Stimulated activated naive CD8-positive, alpha-beta T cell treated with anti-CD3 and anti-CD28 coated beads, Interleukin-15, Interleukin-2, amounts not matched to agents 100 U/mL and 50 U/mL, for 24 hours (primary cell): ENCODE data around the gene CETN3.

ENCODE experiments used
- ATAC-seq: fragments of 150-1000 bp; cut with Tn5 transposase; one replicate; pipeline ENCODE4 v1.10.0; 2021
- DNase-seq: peaks from one replicate; pipeline ENCODE4 v3.0.0; 2021

The CETN3 gene

DNA sequence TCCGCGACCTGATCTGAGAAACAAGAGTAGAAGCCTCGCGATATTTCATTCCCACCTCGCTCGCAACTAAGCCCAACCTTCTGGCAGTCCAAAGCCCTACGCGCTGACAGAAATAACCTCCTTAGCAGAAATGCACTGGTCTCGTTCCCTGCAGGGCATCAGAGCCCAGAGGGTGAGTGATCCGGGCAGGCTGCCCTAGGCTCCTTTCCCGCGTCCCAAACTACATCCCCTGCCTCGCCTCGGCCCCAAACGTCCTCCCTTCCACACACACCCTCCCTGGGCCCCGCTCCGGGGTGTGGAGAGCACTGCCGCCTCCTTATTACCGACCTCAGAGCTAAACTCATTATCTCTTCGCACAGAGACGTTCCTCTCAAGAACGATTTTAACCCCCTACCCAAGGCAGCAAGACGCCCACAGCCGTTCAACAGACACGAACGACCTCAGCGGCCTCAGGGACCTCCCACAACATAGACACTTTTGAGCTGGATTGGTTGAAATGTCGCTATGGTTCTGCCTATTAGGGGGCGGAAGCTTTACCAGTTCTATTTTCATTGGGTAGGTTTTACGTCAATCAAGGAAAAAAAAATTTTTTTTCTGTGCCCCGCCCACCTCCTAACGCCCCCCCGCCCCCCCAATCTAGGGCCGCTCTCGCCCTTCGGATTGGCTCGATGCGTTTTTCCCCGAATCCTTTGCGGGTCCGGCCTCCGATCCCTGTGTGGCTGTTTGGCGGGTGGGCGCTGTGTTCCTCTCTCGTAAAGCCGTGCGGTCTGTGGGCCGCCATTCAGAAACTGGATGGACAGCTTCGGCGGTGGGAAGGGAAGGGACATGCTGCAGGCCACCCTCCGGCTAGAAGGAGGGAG is at the start of gene CETN3:
CETN3 (minus strand) TSS at position 439 of the 860 bp plus-strand sequence; CDS start at position 344, 95 bp downstream.
- ATAC-seq (peak; percentile 95), DNase-seq (peak; percentile 89)

DNA sequence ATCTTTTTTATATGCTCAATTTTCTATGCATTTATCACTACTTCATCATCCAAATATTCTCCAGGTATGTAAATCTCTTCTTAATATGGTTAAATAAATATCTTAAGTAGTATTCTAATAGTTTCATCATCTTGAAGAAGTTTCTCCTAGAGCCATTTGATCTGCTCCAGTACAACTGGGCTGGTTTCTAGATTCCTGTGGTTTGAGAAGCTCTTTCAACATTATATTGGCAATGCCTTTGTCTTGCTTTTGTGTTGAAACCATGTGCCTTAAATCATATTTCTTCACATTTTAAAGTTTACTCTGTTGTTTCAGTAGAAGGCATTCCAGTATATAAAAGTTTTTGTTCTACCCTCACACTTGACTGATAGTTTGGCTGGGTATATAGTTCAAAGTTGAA is 37.4 kb upstream of the CETN3 start:
- no peak for DNase-seq
- no peak for ATAC-seq

DNA sequence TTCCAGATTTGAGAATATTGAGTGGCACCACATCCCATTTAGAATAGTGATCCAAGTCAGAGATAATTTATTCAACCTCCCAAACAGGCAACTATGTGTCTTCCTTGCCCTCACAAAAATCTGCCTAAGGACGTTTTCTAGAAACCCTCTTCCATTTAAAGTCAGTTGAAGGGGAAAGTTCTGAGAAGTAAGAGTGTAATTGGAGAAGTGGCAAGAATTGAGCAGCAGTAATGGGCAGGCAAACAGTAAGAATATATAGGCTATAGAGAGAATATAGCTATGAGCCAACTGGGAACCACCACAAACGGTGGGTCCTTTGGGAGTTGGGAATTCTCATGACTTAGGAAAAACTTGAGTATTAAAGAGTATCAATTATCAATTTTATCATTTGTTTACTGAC is 31.1 kb upstream of the CETN3 start:
- ATAC-seq = no peak
- DNase-seq = no peak

DNA sequence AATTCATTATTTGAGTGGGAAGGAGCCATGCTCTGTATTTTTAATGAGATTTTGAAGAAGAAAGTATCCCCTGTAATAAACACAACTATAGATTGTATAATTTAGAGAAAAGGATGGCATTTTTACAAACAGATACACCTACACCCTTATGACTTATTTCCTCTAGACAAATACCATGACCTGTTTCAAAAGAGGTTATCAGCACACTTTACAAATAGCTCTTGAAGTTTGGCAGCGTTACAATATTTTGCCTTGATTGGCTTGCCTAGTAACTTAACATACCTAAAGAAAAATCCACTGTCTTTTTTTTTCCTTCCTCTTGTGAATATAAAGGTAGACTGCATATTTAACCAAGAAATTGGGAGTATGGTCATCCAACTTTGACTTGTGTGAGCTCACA is 28.5 kb upstream of the CETN3 start:
- ATAC-seq = no peak
- no peak for DNase-seq

DNA sequence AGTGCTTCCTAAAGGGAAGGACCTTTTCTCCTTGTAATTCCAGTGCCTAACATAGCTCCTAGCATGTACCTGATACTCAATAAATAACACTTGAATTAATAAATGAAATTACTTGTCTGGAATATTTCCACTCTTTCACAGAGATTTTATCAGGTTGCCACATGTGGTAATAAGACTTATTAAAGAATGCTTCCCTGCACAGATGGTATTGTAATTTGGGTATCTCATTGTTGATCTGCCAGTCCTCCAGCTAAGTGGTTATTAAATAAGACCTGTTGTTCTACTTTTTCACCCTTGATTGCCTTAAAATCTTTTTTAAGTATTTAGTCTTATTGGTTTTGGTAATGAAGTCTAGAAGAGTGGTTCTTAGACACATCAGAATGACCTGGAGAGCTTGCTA is 28.1 kb upstream of the CETN3 start:
- no peak for ATAC-seq
- DNase-seq = no peak

DNA sequence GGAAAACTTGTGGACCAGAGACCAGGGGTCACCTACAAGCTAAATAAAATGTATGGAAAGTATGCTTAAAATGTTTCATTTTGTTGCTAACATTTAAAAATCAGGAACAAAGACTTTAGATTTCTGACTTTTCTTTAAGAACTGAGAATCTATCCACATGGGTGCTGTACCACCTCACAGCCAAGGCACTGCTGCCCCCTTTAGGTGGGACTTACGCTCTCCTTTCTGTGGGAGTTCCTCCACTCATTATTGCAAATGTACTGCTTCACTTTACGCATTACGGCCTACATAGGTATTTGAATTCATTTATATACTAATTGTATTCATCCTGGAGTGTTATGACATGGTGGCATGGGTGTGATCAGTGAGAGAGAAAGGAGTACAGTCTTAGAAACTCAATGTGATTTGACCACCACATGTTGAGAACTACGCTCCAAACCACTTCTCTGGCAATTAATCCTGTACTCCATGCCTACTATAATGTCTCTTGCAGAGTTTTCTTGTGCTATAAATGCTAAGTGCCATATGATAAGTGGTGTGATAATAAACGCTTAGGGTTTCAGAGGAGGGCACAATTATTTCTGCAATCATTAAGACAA is 24.7 kb upstream of the CETN3 start:
- DNase-seq (peak; percentile 59), ATAC-seq (no peak)

DNA sequence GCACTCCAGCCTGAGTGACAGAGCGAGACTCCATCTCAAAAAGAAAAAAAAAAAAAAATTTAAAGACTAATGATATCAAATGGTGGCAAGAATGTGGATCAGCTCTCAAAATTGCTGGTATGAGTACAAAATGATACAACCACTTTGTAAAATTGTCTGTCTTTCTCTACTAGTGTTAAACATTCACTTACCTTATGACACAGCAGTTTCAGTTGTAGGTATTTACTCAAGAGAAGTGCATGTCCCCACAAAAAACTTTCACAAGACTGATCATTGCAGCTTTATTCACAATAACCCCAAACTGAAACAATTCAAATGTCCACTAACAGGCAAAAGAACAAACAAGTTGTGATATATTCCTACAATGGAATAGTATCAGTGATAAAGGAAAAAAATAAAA is 14.7 kb upstream of the CETN3 start:
- no peak for DNase-seq
- no peak for ATAC-seq

DNA sequence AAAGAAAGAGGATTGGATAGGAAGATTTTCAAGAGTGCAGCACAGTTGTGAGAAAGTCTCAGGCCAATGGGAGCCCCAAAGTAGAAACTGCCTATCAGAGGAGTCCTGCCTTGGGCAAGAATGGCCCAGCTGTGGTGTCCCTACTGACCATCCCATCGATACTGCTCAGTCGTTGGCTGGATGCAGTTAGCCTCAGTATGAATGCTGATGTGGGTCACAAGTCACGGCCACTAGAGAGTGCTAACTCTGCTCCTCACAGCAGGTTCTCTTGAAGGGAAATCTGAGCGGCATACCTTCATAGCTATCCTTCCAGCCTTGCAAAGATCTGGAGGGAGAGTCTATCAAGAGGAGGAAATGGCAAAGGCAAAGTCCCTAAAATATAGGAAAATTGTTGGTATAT is 11.6 kb upstream of the CETN3 start:
- DNase-seq = no peak

DNA sequence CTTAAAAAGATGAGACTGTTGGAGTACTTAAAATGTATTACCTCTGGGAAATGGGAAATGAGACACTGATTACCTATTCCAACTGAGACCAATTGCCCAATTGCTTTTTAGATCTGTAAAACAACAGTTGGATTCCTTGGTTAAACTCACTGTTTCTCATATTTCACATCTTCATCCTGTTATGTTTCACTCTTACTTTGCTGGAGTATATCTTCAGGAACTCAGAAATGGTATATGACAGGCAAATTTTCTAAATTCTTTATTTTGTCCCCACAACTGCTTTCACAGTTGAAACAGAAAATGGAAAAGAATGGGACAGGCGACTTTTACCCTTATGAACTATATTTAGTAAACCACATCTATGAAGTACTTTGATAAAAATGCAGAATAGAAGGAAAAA is 8.7 kb upstream of the CETN3 start:
- DNase-seq = no peak
- no peak for ATAC-seq

More for the DNA sequence above, 11.6 kb upstream of the CETN3 start:
- no peak for ATAC-seq

DNA sequence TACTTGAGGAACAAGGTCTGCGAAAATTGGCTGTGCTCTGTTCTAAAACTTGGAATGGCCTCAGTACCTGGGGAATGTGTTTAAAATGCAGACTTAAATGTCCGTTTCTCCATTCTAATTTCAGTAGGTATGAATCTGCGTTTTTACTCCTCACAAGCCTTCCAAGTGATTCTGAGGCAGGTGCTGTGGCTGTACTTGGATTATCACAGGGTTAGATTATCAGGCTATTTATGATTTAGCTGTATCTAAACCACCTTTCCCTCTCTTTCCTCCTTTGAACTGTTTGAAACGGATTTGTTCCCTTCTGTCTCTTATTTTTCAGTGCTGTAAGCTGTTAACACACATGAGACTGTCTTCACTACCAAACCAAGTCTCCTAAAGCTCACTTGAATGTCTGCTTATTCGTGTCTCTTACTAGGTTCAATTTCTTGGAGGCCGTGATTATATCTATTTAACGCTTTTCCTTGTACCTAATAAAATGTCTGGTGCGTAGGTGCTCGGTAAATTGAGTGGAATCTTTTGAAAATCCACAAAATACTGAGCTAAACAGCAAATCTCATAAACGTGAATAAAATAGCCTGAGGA is 714 bp upstream of the CETN3 start:
- DNase-seq (no peak), ATAC-seq (no peak)

DNA sequence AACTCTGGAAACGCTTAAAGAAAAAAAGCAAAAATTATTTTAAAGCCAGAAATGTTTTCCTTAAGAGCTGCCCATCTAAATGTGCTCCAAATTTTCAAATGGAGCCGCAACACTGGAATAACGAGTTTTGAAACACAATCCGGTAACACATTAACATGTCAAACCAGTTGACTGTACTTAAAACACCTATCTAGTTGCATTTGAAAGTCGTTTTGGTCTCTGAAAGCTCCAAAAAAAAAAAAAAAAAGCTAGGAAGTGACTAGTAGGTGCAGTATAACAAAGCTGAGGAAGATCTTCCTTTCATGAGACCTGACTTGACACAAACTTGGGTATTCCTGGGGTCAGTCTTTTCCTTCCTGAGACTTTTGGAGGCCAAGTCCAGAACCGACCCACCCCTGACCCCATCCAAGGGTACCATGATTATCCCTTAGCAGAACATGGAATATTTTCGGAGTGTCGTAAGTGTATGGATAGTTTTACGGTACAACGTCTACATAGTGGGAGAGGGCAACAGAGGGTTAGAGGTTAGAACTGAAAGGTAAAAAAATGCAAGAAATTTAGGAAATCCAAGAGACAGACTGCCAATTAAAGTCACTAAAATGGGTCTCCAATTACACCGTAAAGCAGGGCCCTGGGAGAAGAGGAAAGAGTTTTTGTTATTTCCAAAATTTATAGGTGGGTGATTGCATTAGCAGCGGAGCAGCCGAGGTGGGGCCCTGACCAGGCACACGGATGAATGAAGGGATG is 812 bp downstream of the CETN3 start:
- no peak for ATAC-seq
- DNase-seq = no peak

DNA sequence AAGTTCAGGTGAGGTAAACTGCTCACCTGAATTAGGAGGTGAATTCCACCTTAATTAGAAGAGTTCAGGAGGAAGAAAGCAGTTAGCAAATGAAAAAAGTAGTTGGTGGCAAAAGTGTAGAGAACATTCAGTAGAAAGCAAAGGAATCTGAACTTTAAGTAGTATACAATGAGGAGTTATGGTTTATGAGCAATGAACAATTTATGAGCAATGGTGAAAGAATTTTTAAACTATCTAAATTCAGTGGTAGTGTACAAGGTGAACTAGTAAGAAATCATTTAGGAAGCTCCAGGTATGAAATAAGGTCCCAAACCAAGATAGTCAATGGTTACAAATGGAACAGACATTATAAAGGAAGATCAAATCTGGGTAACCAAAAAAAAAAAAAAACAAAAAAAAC is 3.1 kb downstream of the CETN3 start:
- DNase-seq = no peak
- ATAC-seq = no peak

DNA sequence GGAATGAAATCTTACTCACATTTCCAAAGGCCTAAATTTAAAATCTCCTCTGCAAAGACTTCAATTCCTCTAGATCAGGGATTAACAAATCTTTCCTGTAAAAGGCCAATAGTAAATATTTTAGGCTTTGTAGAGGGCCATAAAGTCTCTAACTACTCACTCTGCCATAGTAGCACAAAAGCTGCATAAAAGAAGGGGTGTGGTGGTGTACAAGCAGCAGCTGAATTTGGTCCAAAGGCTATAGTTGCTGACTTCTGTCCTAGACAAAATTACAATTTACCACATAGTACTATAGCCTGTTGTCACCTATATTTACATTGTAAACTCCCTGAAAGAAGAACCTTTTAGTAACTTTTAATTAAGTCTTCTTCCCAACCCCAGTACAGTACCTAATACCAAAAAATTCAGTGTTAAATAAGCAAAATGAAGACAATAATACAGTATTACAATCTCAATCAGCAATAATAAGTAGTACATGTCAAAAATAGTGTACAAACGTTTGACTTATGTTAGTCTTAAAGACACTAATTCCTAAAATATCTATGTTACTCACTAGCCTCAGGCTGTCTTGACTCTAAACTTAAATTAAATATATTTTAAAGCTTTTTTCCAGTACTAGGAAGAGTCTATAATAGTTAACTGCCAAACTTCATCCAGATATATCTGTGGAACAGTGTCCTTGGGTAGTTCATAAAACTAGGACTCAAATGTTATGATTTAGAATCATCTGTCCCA is 6.9 kb downstream of the CETN3 start:
- DNase-seq = no peak
- no peak for ATAC-seq

DNA sequence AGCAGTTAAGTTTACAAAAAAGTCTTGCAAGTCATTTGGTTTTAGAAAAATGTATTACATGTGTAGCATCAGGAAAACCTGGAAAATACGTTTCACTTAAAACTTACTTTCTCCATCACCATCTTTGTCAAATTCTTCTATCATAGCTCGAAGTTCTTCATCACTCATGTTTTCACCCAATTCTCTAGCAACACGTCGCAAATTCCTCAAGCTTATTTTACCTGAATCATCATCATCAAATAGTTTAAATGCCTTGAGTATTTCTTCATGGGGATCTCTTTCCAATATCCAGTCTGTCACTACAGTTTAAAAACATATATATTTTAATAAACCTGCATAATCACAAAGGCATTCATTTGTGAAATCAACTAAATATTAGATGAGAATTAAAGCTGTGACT is 10.3 kb downstream of the CETN3 start:
- DNase-seq (no peak), ATAC-seq (no peak)

DNA sequence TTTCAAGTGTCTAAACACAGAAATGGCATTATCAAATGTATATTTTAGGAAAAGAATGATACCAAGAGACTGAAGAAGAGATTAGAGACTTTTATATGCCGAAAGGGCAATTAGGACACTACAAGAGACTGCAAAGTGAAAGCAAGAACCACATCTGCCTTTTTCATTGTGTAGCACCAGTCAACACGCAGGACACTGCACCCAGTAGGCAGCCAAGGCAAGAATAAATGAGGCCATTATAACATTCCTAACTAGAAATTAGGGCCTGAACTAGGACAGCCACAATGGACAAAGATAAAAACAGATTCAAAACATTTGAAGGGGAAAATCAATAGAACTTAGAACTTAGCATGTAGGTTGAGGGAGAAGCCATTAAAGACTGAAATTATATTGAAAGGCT is 10.8 kb downstream of the CETN3 start:
- DNase-seq (no peak), ATAC-seq (no peak)

DNA sequence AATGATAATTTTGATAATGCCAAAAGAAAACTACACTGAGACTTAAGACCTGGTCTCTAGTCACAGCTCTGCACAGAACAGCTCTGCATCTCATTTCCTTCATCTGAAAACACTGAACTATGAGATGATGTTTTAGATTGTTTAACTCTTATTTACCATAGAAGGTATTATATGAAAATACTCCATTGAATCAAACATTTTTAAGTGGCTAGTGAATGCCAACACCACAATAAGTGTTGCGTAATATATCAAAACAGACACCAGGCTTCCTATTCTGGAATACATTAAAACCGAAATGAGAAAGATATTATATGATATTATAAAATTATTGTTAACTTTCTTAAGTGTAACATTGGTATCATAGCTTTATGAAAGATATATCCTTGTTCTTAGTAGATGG is 14.6 kb downstream of the CETN3 start:
- no peak for DNase-seq
- no peak for ATAC-seq

DNA sequence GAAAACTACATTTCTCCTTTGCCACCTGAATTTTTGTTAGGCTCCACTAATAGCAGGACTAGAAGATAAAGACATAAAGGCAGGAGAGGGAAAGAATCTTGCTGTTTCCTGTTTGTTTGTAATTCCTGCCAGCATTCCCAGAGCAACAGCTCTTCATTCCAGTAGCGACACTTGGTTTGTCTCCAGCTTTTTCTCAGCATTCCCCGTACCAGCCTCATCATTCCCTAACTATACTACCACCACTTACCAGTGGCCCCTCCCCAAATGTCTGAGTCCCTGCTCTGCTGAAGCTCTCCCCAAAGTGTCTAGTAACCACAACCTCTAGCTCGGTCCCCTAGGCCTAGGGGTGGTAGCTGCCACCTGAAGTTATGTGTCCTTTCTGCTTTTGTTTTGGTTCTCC is 18.6 kb downstream of the CETN3 start:
- DNase-seq = no peak
- ATAC-seq = no peak

DNA sequence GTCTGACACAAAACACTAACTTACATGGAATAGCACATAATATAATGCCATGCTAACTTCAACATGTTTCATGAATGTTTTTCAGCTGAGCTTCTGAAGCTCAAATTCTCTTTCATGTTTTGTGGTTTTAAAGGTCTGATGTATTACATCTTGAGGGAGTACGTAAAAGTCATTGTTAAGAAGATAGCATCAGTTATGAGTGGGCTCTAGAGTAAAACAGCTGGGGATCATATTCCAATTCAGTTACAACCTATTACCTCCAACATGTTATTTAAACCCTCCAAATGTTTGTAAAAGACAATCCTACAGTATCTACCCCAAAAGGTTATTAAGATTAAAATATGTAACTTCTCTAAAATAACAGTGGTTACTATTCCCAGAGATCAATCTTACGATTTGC is 19.2 kb downstream of the CETN3 start:
- ATAC-seq = no peak
- no peak for DNase-seq

DNA sequence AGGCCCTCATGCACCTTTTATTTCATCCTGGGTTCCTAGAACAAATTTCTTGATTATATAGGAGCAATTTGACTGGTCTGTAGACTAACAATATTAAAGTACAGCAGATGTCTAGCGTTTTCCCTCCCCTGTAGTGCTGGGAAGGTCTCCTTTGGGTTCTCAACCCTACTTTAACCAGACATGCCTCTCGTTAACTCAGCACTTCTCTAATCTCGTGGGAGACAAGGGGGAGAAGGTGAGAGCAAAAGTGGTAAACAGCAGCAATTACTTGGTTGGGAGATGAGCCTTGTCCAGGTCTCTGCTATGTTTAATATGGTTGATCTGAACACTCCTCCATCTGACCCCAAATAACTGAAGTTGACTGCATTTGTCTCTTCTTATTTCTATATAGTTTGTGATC is 22.0 kb downstream of the CETN3 start:
- DNase-seq = no peak

DNA sequence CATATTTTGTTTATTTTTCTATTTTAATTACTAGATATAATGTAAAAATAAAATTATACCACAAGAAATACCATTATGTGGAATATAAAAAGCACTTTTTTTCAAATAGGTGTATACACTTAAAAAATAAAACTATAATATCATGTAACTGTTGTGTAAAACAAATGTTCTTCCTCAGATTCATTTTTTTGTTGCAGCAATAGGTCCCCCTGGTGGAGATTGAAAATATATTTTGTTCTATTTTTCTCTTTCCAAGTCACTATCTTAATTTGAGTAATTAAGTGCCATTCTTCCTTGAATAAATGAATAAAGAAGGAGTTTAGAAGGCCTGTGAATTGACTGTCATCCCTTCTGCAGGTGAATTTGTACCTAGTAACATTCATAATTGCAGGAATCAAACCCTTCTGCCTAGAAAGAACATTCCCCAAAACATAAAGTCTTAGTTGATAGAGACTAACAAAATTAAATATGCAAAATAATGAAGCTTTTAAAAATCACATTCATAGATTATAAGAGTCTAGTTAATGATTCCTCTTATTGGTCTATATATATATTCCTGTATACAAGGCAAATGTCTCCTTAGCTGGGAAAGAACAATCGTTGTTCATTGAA is 23.4 kb downstream of the CETN3 start:
- DNase-seq = no peak
- ATAC-seq = no peak

More for the DNA sequence above, 22.0 kb downstream of the CETN3 start:
- no peak for ATAC-seq

DNA sequence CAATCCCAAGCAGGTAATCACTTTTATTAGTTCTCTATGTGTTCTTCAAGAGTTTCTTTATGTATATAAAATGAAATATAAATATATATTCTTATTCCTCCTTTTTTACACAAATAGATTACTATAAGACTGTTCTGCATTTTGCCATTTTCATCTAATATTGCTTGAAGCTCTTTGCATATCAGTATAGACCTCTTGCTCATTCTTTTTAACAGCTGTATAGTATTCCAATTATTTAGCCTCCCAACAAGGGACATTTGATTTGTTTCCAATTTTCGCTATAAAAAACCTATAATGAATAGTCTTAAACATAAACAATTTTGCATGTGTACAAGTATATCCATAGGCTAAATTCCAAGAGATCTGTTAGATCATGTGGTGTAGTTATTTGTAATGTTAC is 25.2 kb downstream of the CETN3 start:
- ATAC-seq = no peak
- no peak for DNase-seq

DNA sequence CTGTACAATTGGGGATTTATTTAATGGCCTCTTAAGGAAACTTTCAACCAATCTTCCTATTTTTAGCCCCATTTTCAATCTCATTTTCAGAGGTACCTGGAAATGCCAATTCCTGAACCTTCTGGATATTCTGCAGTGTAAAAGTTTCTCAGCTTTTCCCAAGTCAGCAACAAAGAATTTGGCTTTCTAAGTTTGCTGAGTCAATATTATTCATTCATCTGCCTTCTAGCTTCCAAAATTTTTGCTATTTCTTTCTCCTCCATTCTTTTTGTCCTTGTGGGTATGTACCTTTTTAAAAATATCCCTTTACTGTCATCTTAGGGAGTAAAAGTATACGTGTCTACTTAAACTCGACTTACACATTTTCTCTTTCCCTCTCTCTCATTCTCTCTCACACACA is 25.7 kb downstream of the CETN3 start:
- ATAC-seq (no peak), DNase-seq (no peak)
